A549 (cell line): ENCODE data around the gene MNX1.

ENCODE experiments used
- MAFK ChIP-seq: fragments of 450-650 bp; IDR thresholded peaks from 2 replicates; pipeline ENCODE4 v1.6.1; 2014; ENCODE audit not compliant: partially characterized antibody
- MAX ChIP-seq: IDR thresholded peaks from 2 replicates; pipeline ENCODE4 v1.6.1; 2012
- POLR2A ChIP-seq: IDR thresholded peaks from 2 replicates; pipeline ENCODE4 v1.6.1; 2012; ENCODE audit warnings: mild to moderate bottlenecking, low read length
- RAD21 ChIP-seq, 2 experiments: fragments of >200 bp in 1 of 2; sonication (Bioruptor Twin) in 1 of 2; formaldehyde crosslinking in 1 of 2; IDR thresholded peaks in 1 of 2; conservative IDR thresholded peaks in 1 of 2; 2 replicates in 1 of 2; 3 replicates in 1 of 2; pipeline ENCODE4 v1.6.1; 2012 to 2018; ENCODE audit warnings: inconsistent platforms in 1 of 2
- TFCP2L1 ChIP-seq: fragments of 250-450 bp; sonication (Bioruptor Pico); IDR thresholded peaks from 2 replicates; pipeline ENCODE4 v1.5.0; 2021; ENCODE audit warnings: mild to moderate bottlenecking
- TF ChIP-seq, protein P1 (sequence below): fragments of >200 bp; sonication (Bioruptor Twin); formaldehyde crosslinking; IDR thresholded peaks from 3 replicates; pipeline ENCODE4 v1.5.1; 2016
- TF ChIP-seq, protein P2 (sequence below): fragments of 200-600 bp; sonication (generic); IDR thresholded peaks from 2 replicates; pipeline ENCODE4 v1.6.1; 2016; ENCODE audit warnings: antibody characterized with exemption, mild to moderate bottlenecking, moderate library complexity

DNA sequence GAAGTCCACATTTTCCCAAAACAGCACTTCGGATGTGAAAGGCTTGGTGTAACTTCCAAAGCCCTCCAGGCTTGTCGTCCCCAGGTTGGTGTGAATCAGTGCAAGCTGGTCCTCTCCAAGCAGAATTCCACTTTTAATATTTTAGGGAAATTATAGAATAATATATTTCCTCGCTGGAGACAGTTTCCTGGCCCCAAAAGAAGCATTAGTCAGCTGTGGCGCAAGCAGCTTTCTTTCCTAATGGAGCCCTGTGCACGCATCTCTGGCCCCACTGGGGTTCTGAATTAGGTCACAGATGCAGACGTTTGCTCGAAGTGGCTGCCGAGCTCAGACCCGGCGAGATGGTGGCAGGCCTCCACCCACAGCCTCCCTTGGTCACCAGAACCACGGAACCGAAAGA is 33.3 kb upstream of the MNX1 start:
- TF ChIP-seq, protein P1, sequence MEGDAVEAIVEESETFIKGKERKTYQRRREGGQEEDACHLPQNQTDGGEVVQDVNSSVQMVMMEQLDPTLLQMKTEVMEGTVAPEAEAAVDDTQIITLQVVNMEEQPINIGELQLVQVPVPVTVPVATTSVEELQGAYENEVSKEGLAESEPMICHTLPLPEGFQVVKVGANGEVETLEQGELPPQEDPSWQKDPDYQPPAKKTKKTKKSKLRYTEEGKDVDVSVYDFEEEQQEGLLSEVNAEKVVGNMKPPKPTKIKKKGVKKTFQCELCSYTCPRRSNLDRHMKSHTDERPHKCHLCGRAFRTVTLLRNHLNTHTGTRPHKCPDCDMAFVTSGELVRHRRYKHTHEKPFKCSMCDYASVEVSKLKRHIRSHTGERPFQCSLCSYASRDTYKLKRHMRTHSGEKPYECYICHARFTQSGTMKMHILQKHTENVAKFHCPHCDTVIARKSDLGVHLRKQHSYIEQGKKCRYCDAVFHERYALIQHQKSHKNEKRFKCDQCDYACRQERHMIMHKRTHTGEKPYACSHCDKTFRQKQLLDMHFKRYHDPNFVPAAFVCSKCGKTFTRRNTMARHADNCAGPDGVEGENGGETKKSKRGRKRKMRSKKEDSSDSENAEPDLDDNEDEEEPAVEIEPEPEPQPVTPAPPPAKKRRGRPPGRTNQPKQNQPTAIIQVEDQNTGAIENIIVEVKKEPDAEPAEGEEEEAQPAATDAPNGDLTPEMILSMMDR = no peak
- TF ChIP-seq MAX (no peak), TFCP2L1 (CRISPR knock-in tag) (no peak), RAD21 (conservative IDR thresholded peaks at IDR 0.05 in 1 of 2, IDR thresholded peaks at IDR 0.05 in 1 of 2) (no peak), POLR2A (no peak), MAFK (no peak)
- TF ChIP-seq, protein P2, sequence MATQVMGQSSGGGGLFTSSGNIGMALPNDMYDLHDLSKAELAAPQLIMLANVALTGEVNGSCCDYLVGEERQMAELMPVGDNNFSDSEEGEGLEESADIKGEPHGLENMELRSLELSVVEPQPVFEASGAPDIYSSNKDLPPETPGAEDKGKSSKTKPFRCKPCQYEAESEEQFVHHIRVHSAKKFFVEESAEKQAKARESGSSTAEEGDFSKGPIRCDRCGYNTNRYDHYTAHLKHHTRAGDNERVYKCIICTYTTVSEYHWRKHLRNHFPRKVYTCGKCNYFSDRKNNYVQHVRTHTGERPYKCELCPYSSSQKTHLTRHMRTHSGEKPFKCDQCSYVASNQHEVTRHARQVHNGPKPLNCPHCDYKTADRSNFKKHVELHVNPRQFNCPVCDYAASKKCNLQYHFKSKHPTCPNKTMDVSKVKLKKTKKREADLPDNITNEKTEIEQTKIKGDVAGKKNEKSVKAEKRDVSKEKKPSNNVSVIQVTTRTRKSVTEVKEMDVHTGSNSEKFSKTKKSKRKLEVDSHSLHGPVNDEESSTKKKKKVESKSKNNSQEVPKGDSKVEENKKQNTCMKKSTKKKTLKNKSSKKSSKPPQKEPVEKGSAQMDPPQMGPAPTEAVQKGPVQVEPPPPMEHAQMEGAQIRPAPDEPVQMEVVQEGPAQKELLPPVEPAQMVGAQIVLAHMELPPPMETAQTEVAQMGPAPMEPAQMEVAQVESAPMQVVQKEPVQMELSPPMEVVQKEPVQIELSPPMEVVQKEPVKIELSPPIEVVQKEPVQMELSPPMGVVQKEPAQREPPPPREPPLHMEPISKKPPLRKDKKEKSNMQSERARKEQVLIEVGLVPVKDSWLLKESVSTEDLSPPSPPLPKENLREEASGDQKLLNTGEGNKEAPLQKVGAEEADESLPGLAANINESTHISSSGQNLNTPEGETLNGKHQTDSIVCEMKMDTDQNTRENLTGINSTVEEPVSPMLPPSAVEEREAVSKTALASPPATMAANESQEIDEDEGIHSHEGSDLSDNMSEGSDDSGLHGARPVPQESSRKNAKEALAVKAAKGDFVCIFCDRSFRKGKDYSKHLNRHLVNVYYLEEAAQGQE = no peak
